HepG2 (cell line): ENCODE results near the gene MYO10.

Experiments
- BRCA1 ChIP-seq: sonication (generic); formaldehyde crosslinking; IDR thresholded peaks from 2 replicates; pipeline ENCODE4 v1.4.0; 2020; ENCODE audit warnings: missing genetic modification reagents
- GPN1 ChIP-seq: sonication (generic); formaldehyde crosslinking; IDR thresholded peaks from 2 replicates; pipeline ENCODE4 v1.5.1; 2020; ENCODE audit warnings: missing genetic modification reagents, borderline replicate concordance
- HNRNPH1 ChIP-seq: fragments of 200-400 bp; formaldehyde crosslinking; optimal IDR thresholded peaks from 2 replicates; pipeline ENCODE3; 2017; ENCODE audit warnings: mild to moderate bottlenecking, low read depth, low read length
- ZZZ3 ChIP-seq: sonication (generic); formaldehyde crosslinking; IDR thresholded peaks from 2 replicates; pipeline ENCODE4 v1.4.0; 2020; ENCODE audit warnings: missing genetic modification reagents, mild to moderate bottlenecking, borderline replicate concordance
- TF ChIP-seq, protein P1 (sequence below): sonication (generic); formaldehyde crosslinking; IDR thresholded peaks from 2 replicates; pipeline ENCODE4 v1.4.0; 2020; ENCODE audit warnings: missing genetic modification reagents
- TF ChIP-seq, protein P2 (sequence below): sonication (generic); formaldehyde crosslinking; IDR thresholded peaks from 2 replicates; pipeline ENCODE4 v1.5.0; 2020; ENCODE audit warnings: mild to moderate bottlenecking, missing genetic modification reagents, moderate library complexity

DNA sequence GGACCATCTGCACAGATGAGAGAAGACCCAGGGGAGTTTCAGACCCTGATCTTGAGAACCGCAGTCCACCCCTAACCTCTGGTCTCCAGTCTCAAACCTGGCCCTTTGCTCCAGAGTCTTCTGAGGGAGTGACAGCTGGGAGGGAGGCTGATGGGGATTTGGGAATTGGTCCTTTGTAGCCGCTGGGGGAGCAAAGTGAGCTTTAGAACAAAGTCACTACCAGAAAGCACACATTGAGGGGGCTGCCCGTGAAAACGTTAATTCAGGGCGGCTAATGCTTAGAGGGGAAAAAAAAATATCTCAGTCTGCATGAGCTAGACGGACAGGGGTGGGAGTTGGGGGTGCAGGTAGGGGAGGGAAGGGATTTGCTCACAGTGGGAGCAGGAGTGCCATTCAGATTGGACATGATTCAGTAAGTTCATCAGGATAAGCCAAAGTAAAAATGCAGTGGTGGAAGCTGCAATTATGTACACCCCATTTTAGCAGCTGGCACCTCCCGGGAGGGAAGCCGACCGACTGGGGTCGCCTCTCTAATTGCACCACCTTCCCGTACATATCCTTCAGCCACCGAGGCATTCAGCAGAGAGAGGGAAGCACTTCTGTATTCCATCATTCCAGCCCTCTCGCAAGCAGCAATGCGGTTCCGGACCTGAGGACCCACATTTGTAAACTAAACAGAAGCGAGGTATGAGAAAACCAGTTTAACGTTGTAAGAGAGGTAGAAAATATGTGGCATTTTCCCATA is 195.8 kb downstream of the MYO10 start:
- TF ChIP-seq, protein P1, sequence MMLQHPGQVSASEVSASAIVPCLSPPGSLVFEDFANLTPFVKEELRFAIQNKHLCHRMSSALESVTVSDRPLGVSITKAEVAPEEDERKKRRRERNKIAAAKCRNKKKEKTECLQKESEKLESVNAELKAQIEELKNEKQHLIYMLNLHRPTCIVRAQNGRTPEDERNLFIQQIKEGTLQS (CRISPR knock-in tag) = no peak
- no peak for TF ChIP-seq ZZZ3 (CRISPR knock-in tag)
- TF ChIP-seq, protein P2, sequence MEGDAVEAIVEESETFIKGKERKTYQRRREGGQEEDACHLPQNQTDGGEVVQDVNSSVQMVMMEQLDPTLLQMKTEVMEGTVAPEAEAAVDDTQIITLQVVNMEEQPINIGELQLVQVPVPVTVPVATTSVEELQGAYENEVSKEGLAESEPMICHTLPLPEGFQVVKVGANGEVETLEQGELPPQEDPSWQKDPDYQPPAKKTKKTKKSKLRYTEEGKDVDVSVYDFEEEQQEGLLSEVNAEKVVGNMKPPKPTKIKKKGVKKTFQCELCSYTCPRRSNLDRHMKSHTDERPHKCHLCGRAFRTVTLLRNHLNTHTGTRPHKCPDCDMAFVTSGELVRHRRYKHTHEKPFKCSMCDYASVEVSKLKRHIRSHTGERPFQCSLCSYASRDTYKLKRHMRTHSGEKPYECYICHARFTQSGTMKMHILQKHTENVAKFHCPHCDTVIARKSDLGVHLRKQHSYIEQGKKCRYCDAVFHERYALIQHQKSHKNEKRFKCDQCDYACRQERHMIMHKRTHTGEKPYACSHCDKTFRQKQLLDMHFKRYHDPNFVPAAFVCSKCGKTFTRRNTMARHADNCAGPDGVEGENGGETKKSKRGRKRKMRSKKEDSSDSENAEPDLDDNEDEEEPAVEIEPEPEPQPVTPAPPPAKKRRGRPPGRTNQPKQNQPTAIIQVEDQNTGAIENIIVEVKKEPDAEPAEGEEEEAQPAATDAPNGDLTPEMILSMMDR (CRISPR knock-in tag) = no peak
- no peak for TF ChIP-seq HNRNPH1
- TF ChIP-seq GPN1 (CRISPR knock-in tag) = no peak
- TF ChIP-seq BRCA1 (CRISPR knock-in tag) = no peak
